HepG2 (cell line): ENCODE measurements around the gene TEAD1. TPM values are rescaled to one million over a fixed set of nuclear protein-coding genes. Genes with fewer than 3 reads are reported as not detected.

Experiments used
- ATAC-seq: fragments of 200-7000 bp; cut with Tn5 transposase; 3 replicates; pipeline ENCODE4 v1.9.1; 2020; ENCODE audit warnings: mild to moderate bottlenecking, moderate library complexity
- BruUV-seq: library from RNA; stranded (reverse); fragments of 400-500 nt; replicated peaks from 2 replicates; lab custom pipeline; 2021; lab: Mats Ljungman, UMichigan
- CTCF ChIA-PET: fragments of 300-600 bp; formaldehyde crosslinking; extraction: SDS; loops from one replicate; lab custom pipeline; 2021; ENCODE audit warnings: low total read pairs, inconsistent platforms, low intra/inter-chr PET ratio; lab: Yijun Ruan, JAX
- POLR2A ChIA-PET: fragments of 350-600 bp; sonication (Branson Sonifier 250); formaldehyde crosslinking; loops from one replicate; lab custom pipeline; 2020; ENCODE audit warnings: antibody characterized with exemption, inconsistent platforms; lab: Yijun Ruan, JAX
- DNase-seq: peaks from one replicate; pipeline ENCODE4 v3.0.0-alpha.2; 2015; ENCODE audit warnings: low spot score
- FAIRE-seq: peaks from 3 replicates; lab custom pipeline; 2011; peaks lifted over from hg19 to GRCh38; lab: Jason Lieb, UNC
- H2AFZ ChIP-seq: one replicate; pipeline ENCODE4 v1.6.1; 2011; ENCODE audit warnings: low read length, inconsistent platforms
- H3K27ac ChIP-seq: fragments of 300-600 bp; 3 replicates; pipeline ENCODE4 v1.8.0; 2011; ENCODE audit warnings: mixed run types, mild to moderate bottlenecking, mixed read lengths, low read length, inconsistent platforms; ENCODE audit not compliant: insufficient read depth; ENCODE audit errors: extremely low read length
- H3K27me3 ChIP-seq, 2 experiments: fragments of 200-600 bp in 1 of 2; 2 replicates in 1 of 2; 3 replicates in 1 of 2; pipeline versions ENCODE4 v1.6.0 to v1.8.0; 2011; ENCODE audit warnings: low read length in 2 of 2, mild to moderate bottlenecking in 2 of 2, moderate library complexity in 2 of 2, inconsistent platforms in 1 of 2; ENCODE audit not compliant: insufficient read depth in 2 of 2, control insufficient read depth in 1 of 2
- H3K36me3 ChIP-seq, 2 experiments: fragments of 200-600 bp in 1 of 2; replicated peaks in 1 of 2; 2 replicates in 1 of 2; 3 replicates in 1 of 2; pipeline versions ENCODE4 v1.5.1 to v1.8.0; 2011; ENCODE audit warnings: low read length in 2 of 2, inconsistent platforms in 1 of 2; ENCODE audit not compliant: insufficient read depth in 2 of 2, control insufficient read depth in 1 of 2
- H3K4me1 ChIP-seq: 2 replicates; pipeline ENCODE4 v1.5.1; 2012; ENCODE audit warnings: low read length, inconsistent platforms; ENCODE audit not compliant: insufficient read depth
- H3K4me2 ChIP-seq: 2 replicates; pipeline ENCODE4 v1.6.0; 2011; ENCODE audit warnings: low read depth, low read length, inconsistent platforms
- H3K4me3 ChIP-seq, 3 experiments: fragments of 200-600 bp in 1 of 3; sonication (generic), shearing (Covaris generic) in 1 of 3; replicated peaks in 1 of 3; 2 replicates each; pipeline ENCODE4 v1.5.1; 2011 to 2016; ENCODE audit warnings: low read length in 3 of 3, inconsistent platforms in 2 of 3, low read depth in 2 of 3, mild to moderate bottlenecking in 2 of 3, control low read depth in 1 of 3, mixed read lengths in 1 of 3; ENCODE audit not compliant: insufficient read depth in 1 of 3
- H3K79me2 ChIP-seq: one replicate; pipeline ENCODE4 v1.6.1; 2011; ENCODE audit warnings: low read length, inconsistent platforms; ENCODE audit not compliant: insufficient read depth
- H3K9ac ChIP-seq: 2 replicates; pipeline ENCODE4 v1.6.0; 2011; ENCODE audit warnings: mild to moderate bottlenecking, low read depth, low read length, inconsistent platforms; ENCODE audit not compliant: insufficient read depth
- H3K9me3 ChIP-seq: 2 replicates; pipeline ENCODE4 v1.5.1; 2012; ENCODE audit warnings: mild to moderate bottlenecking, low read length
- H4K20me1 ChIP-seq: 2 replicates; pipeline ENCODE4 v1.6.0; 2011; ENCODE audit warnings: inconsistent platforms, mild to moderate bottlenecking, low read length, moderate library complexity; ENCODE audit not compliant: insufficient read depth
- AKAP8 ChIP-seq: sonication (generic); formaldehyde crosslinking; IDR thresholded peaks from 2 replicates; pipeline ENCODE4 v1.5.1; 2020; ENCODE audit warnings: mild to moderate bottlenecking, missing genetic modification reagents
- ASH2L ChIP-seq: fragments of 300-600, 200-600 bp; sonication (generic); IDR thresholded peaks from 2 replicates; pipeline ENCODE4 v1.7.0; 2017; ENCODE audit warnings: low read depth, mild to moderate bottlenecking, moderate library complexity, mixed read lengths, low read length; ENCODE audit not compliant: insufficient read length
- KLF16 ChIP-seq, 2 experiments: sonication (generic) in 1 of 2; formaldehyde crosslinking in 1 of 2; IDR thresholded peaks; 2 replicates each; pipeline versions ENCODE4 v1.6.1 to v1.8.0; 2016 to 2023; ENCODE audit warnings: missing genetic modification reagents in 2 of 2, missing compliant biosample characterization in 1 of 2
- MEIS1 ChIP-seq: sonication (generic); formaldehyde crosslinking; IDR thresholded peaks from 2 replicates; pipeline ENCODE4 v1.9.0; 2021; ENCODE audit warnings: mild to moderate bottlenecking, missing genetic modification reagents, moderate library complexity, borderline replicate concordance
- NFIB ChIP-seq: sonication (generic); formaldehyde crosslinking; IDR thresholded peaks from 2 replicates; pipeline ENCODE4 v1.9.0; 2021; ENCODE audit warnings: missing genetic modification reagents, mild to moderate bottlenecking, borderline replicate concordance
- RFX1 ChIP-seq: fragments of 450-650 bp; IDR thresholded peaks from 2 replicates; pipeline ENCODE4 v1.6.1; 2017
- ZFYVE20 ChIP-seq: sonication (generic); formaldehyde crosslinking; IDR thresholded peaks from 2 replicates; pipeline ENCODE4 v1.8.0; 2023; ENCODE audit warnings: low read depth, mild to moderate bottlenecking, moderate library complexity, missing genetic modification reagents, borderline replicate concordance
- ZNF350 ChIP-seq: sonication (generic); formaldehyde crosslinking; IDR thresholded peaks from 2 replicates; pipeline ENCODE4 v1.4.0; 2020; ENCODE audit warnings: mild to moderate bottlenecking, low read depth, missing genetic modification reagents, borderline replicate concordance
- WGBS: methylation state at CpG from one replicate; pipeline ENCODE4 v1.1.6; 2017; ENCODE audit warnings: low lambda C conversion rate; 5-methylcytosine and 5-hydroxymethylcytosine counted together
- in situ Hi-C: cut with HindIII; loops from 2 replicates; pipeline ENCODE4 v1.10.0; 2017; ENCODE audit warnings: low pct_unique_long_range_greater_than_20kb; ENCODE audit not compliant: extremely low pct_ligation_motif_present
- intact Hi-C: fragments of 100-400 bp; cut with micrococcal nuclease; formaldehyde crosslinking; loops from one replicate; pipeline ENCODE4 v1.10.0; 2022; ENCODE audit not compliant: unreplicated experiment
- polyA plus RNA-seq, 8 experiments: library from polyadenylated mRNA; depleted of rRNA in 3 of 8; stranded (reverse) in 7 of 8; unstranded in 1 of 8; fragments of >200 nt; fragmentation: Illumina TruSeq in 4 of 8; extraction: Trizol in 4 of 8; gene quantifications; 2 replicates each; pipeline versions ENCODE4 v1.2.1 to v1.2.3, GENCODE V29; 2011 to 2016; ENCODE audit warnings: low read depth in 4 of 8, missing spikeins in 1 of 8, mixed read lengths in 1 of 8; ENCODE audit not compliant: insufficient read depth in 1 of 8
- total RNA-seq, 5 experiments: library from RNA; depleted of rRNA; stranded (reverse); fragments of >200 nt; fragmentation: Illumina TruSeq; extraction: Trizol; gene quantifications; 2 replicates each; pipeline ENCODE4 v1.2.3, GENCODE V29; 2016; ENCODE audit warnings: low read depth in 1 of 5
- TF ChIP-seq, protein P1 (sequence below): IDR thresholded peaks from 2 replicates; pipeline ENCODE4 v1.6.1; 2012; ENCODE audit warnings: low read length, improper control_type of control experiment
- TF ChIP-seq, protein P2 (sequence below): IDR thresholded peaks from 2 replicates; pipeline ENCODE4 v1.6.1; 2016; ENCODE audit warnings: missing compliant biosample characterization, missing genetic modification reagents, borderline replicate concordance
- TF ChIP-seq, protein P3 (sequence below): sonication (generic); formaldehyde crosslinking; IDR thresholded peaks from 2 replicates; pipeline ENCODE4 v1.8.0; 2022; ENCODE audit warnings: missing genetic modification reagents, mild to moderate bottlenecking, moderate library complexity, borderline replicate concordance
- TF ChIP-seq, protein P4 (sequence below): sonication (generic); formaldehyde crosslinking; conservative IDR thresholded peaks from 2 replicates; pipeline ENCODE4 v1.4.0; 2020; ENCODE audit warnings: missing genetic modification reagents

Gene TEAD1
- total and polyA plus RNA-seq, 2 of the 13 experiments (the other 11 are each of a cell fraction or from before 2014, with no cell fraction given) = 20.1 to 30.5 TPM

DNA sequence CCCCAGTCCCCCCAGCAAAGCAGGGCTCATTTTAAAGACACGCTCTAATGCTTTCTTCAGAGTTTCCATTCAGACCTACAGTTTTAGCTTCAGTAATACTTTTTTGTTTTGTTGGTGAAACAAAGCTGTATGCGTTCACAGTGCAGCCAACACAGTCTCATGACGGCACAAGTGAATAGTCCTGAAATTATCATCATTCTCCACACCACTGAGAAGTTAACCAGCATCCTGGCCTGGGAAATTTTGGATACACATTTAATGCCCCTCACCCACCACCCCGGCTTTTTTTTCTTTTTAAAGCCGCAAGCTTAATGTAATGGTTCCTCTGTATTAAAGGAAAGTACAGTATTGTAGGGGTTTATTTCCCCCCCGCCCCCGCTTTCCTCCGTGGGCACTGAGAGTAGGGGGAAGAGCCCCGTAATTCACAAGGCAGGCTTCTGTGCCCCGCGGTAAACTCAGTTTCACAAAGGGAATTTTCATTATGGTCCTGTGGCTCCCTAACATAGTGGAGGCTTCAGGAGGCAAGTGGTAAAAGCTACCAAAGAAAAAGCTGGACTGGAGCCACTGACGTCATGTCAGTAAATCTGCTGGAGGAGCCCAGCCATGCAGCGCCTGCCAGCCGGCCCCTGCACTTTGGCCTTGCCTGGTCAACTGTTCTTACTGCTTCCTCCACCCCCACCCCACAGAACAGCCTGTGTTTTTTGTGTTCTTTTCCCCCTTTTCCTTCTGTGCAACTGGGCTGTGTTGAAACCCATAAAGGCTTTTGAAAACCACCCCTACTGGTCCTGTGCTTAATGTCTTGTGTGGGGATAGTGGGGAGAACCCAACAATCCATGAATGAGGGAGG lies 18.2 kb downstream of the TEAD1 start:
- peaks cover 90% of the 10 kb centered on the region for H3K4me1 ChIP-seq
- intact Hi-C loops = loop anchor here (1.0 to 2.0 kb wide), 2 partner anchors 18 to 110 kb away; partner anchors contain the start of gene TEAD1
- peak overlapping the region; percentile 80 for H3K9ac ChIP-seq
- peak overlapping the region; percentile 94 for H3K27ac ChIP-seq
- FAIRE-seq (peak; percentile 76), ATAC-seq (peak; percentile 94), DNase-seq (peak; percentile 94)
- ChIA-PET CTCF (no interaction called here), POLR2A (interaction anchor here (0.7 to 4.1 kb wide), 7 partner anchors 11 to 153 kb away, joined by 3 to 23 read pairs (median 11); no protein-coding TSS in a partner anchor)
- H3K9me3 ChIP-seq = no peaks in the 10 kb centered on the region
- no peaks in the 10 kb centered on the region for H3K36me3 ChIP-seq
- WGBS = 21% methylated on average over 14 of the region's 14 CpGs
- H3K4me3 ChIP-seq = peak overlapping the region; percentile 36 to 55 (median 41)
- H3K4me2 ChIP-seq = peak overlapping the region; percentile 83
- TSS peak; percentile 96 for BruUV-seq
- peaks cover 93% of the 10 kb centered on the region for H3K79me2 ChIP-seq
- H4K20me1 ChIP-seq = no peaks in the 10 kb centered on the region; the same call in 1 of the 2 replicates
- H3K27me3 ChIP-seq = no peaks in the 10 kb centered on the region
- no peak overlapping the region for H2AFZ ChIP-seq
- in situ Hi-C loops = no loop called here
- TF ChIP-seq ASH2L (peak; percentile 84), NFIB (no peak), KLF16 (CRISPR knock-in tag; IDR thresholded peaks at IDR 0.05) (peak in 1 of 2 experiments; percentile 39; a peak in 1 of 4 replicates), ZNF350 (CRISPR knock-in tag) (no peak), MEIS1 (no peak), RFX1 (no peak), ZFYVE20 (CRISPR knock-in tag) (no peak), AKAP8 (no peak)
- TF ChIP-seq, protein P1, sequence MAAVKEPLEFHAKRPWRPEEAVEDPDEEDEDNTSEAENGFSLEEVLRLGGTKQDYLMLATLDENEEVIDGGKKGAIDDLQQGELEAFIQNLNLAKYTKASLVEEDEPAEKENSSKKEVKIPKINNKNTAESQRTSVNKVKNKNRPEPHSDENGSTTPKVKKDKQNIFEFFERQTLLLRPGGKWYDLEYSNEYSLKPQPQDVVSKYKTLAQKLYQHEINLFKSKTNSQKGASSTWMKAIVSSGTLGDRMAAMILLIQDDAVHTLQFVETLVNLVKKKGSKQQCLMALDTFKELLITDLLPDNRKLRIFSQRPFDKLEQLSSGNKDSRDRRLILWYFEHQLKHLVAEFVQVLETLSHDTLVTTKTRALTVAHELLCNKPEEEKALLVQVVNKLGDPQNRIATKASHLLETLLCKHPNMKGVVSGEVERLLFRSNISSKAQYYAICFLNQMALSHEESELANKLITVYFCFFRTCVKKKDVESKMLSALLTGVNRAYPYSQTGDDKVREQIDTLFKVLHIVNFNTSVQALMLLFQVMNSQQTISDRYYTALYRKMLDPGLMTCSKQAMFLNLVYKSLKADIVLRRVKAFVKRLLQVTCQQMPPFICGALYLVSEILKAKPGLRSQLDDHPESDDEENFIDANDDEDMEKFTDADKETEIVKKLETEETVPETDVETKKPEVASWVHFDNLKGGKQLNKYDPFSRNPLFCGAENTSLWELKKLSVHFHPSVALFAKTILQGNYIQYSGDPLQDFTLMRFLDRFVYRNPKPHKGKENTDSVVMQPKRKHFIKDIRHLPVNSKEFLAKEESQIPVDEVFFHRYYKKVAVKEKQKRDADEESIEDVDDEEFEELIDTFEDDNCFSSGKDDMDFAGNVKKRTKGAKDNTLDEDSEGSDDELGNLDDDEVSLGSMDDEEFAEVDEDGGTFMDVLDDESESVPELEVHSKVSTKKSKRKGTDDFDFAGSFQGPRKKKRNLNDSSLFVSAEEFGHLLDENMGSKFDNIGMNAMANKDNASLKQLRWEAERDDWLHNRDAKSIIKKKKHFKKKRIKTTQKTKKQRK = no peak
- TF ChIP-seq, protein P2, sequence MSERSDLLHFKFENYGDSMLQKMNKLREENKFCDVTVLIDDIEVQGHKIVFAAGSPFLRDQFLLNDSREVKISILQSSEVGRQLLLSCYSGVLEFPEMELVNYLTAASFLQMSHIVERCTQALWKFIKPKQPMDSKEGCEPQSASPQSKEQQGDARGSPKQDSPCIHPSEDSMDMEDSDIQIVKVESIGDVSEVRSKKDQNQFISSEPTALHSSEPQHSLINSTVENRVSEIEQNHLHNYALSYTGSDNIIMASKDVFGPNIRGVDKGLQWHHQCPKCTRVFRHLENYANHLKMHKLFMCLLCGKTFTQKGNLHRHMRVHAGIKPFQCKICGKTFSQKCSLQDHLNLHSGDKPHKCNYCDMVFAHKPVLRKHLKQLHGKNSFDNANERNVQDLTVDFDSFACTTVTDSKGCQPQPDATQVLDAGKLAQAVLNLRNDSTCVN = no peak; the same call in 1 of the 2 replicates
- TF ChIP-seq, protein P3, sequence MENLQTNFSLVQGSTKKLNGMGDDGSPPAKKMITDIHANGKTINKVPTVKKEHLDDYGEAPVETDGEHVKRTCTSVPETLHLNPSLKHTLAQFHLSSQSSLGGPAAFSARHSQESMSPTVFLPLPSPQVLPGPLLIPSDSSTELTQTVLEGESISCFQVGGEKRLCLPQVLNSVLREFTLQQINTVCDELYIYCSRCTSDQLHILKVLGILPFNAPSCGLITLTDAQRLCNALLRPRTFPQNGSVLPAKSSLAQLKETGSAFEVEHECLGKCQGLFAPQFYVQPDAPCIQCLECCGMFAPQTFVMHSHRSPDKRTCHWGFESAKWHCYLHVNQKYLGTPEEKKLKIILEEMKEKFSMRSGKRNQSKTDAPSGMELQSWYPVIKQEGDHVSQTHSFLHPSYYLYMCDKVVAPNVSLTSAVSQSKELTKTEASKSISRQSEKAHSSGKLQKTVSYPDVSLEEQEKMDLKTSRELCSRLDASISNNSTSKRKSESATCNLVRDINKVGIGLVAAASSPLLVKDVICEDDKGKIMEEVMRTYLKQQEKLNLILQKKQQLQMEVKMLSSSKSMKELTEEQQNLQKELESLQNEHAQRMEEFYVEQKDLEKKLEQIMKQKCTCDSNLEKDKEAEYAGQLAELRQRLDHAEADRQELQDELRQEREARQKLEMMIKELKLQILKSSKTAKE = no peak
- TF ChIP-seq, protein P4, sequence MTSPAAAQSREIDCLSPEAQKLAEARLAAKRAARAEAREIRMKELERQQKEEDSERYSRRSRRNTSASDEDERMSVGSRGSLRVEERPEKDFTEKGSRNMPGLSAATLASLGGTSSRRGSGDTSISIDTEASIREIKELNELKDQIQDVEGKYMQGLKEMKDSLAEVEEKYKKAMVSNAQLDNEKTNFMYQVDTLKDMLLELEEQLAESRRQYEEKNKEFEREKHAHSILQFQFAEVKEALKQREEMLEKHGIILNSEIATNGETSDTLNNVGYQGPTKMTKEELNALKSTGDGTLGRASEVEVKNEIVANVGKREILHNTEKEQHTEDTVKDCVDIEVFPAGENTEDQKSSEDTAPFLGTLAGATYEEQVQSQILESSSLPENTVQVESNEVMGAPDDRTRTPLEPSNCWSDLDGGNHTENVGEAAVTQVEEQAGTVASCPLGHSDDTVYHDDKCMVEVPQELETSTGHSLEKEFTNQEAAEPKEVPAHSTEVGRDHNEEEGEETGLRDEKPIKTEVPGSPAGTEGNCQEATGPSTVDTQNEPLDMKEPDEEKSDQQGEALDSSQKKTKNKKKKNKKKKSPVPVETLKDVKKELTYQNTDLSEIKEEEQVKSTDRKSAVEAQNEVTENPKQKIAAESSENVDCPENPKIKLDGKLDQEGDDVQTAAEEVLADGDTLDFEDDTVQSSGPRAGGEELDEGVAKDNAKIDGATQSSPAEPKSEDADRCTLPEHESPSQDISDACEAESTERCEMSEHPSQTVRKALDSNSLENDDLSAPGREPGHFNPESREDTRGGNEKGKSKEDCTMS (CRISPR knock-in tag) = no peak
